ENCODE data around the gene DEXI. TPM values are rescaled to one million over a fixed set of nuclear protein-coding genes. Genes with fewer than 3 reads are reported as not detected.
"Not testable (repeated sequence)": the region's sequence is repeated elsewhere in the genome, so short reads cannot be mapped to it uniquely, and the experiment has no call there.

The DEXI gene
- total and polyA plus RNA-seq, 8 donors, result 12.0 to 22.6 (median 16.8) TPM

DNA sequence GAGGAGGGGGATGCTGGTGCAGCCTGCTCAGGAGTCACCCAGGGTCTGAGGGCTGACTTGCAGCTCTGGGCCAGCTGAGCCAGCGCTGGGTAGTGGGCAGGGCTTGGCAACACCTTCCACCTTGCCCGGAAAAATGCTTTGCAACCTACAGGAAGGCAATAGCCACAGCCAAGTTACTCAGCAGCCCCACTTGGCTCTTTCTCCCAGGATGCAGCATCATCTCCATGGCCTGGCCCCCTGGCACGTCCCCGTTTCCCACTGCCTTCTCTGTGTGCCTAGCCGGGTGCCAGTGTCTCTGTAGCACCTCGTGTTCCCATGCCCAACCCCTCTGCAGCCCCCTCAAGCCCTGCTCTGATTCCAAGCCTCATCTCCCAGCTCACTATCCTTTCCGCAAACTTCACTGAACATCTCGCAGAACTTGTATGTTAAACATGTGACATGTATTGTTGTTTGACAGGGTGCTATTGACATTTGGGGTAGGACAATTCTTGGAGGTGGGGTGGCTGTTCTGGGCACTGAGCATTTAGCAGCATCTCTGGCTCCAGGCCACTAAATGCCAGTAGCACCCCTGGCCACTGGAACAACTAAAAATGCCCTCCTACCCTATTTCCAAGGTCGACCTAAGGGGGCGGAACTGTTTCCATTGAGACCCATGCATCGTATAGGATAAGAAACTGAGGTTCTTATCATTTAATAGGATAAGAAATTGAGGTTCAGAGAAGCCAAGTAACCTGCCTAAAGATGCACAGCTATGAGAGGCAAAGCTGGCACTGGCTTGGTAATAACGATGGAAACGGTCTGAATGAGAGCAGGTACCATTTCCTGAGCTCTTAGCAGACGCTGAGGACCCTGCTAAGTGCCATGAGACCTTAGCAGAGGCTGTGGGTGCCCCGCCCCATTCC, 12.2 kb downstream of the DEXI start:
- intact Hi-C loops (cut with DNase I), result loop anchor here in 2 of 3 donors (10.0 kb wide), 2 partner anchors 175 to 395 kb away; no protein-coding TSS in a partner anchor
- Histone ChIP-seq H3K36me3 (no peaks in the 10 kb centered on the region), H3K4me3 (no peak overlapping the region), H3K4me1 (peaks cover 0 to 14% (median 5%) of the 10 kb centered on the region in 3 donors), H3K9me3 (no peaks in the 10 kb centered on the region), H3K27ac (no peak overlapping the region), H3K27me3 (no peaks in the 10 kb centered on the region)
- 72 to 78% methylated on average over 15 of the region's 15 CpGs for WGBS, 2 donors
- no peak for FAIRE-seq
- TF ChIP-seq, protein P1, sequence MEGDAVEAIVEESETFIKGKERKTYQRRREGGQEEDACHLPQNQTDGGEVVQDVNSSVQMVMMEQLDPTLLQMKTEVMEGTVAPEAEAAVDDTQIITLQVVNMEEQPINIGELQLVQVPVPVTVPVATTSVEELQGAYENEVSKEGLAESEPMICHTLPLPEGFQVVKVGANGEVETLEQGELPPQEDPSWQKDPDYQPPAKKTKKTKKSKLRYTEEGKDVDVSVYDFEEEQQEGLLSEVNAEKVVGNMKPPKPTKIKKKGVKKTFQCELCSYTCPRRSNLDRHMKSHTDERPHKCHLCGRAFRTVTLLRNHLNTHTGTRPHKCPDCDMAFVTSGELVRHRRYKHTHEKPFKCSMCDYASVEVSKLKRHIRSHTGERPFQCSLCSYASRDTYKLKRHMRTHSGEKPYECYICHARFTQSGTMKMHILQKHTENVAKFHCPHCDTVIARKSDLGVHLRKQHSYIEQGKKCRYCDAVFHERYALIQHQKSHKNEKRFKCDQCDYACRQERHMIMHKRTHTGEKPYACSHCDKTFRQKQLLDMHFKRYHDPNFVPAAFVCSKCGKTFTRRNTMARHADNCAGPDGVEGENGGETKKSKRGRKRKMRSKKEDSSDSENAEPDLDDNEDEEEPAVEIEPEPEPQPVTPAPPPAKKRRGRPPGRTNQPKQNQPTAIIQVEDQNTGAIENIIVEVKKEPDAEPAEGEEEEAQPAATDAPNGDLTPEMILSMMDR (IDR thresholded peaks at IDR 0.05), result no peak
- peak in 3 of 4 donors; percentile 60 to 78 (median 70) for ATAC-seq
- no peak for DNase-seq

- DNase-seq, H3K27ac ChIP-seq, H3K9me3 ChIP-seq, ATAC-seq, FAIRE-seq, H3K27me3 ChIP-seq, H3K36me3 ChIP-seq, H3K4me3 ChIP-seq: not testable (repeated sequence)
- H3K4me1 ChIP-seq, result peaks cover 0 to 12% (median 3%) of the 10 kb centered on the region in 3 donors
- intact Hi-C loops (cut with DNase I), result loop anchor here in 2 of 3 donors (10.0 kb wide), 2 partner anchors 174 to 394 kb away; no protein-coding TSS in a partner anchor
- 68 to 71% methylated on average over 12 of the region's 12 CpGs for WGBS, 2 donors
These were observed 13.2 kb downstream of the DEXI start for GRCh38 chr16:10929097-10929496.

- ATAC-seq, result no peak
These were observed 14.7 kb downstream of the DEXI start for GRCh38 chr16:10927497-10928112.

GRCh38 chr16:10926867-10927266, 15.4 kb downstream of the DEXI start:
- DNase-seq, result no peak
- H3K27me3 ChIP-seq, result no peaks in the 10 kb centered on the region
- peaks cover 0 to 14% (median 7%) of the 10 kb centered on the region in 3 donors for H3K4me1 ChIP-seq
- H3K4me3 ChIP-seq, result no peak overlapping the region
- WGBS, 2 donors, result 91 to 92% methylated on average over 5 of the region's 5 CpGs
- H3K27ac ChIP-seq, result no peak overlapping the region
- peaks cover 0 to 6% (median 0%) of the 10 kb centered on the region in 3 donors for H3K36me3 ChIP-seq
- intact Hi-C loops (cut with DNase I), result loop anchor here in 2 of 3 donors (10.0 kb wide), 2 partner anchors 172 to 392 kb away; no protein-coding TSS in a partner anchor
- TF ChIP-seq, protein P1 (IDR thresholded peaks at IDR 0.05), result no peak
- no peak for FAIRE-seq
- no peaks in the 10 kb centered on the region for H3K9me3 ChIP-seq
- no peak for ATAC-seq

More at GRCh38 chr16:10927497-10928112, 14.7 kb downstream of the DEXI start:
- Histone ChIP-seq H3K27me3 (no peaks in the 10 kb centered on the region), H3K36me3 (peaks cover 0 to 6% (median 0%) of the 10 kb centered on the region in 3 donors), H3K4me1 (peaks cover 0 to 14% (median 7%) of the 10 kb centered on the region in 3 donors), H3K27ac (no peak overlapping the region), H3K4me3 (no peak overlapping the region), H3K9me3 (no peaks in the 10 kb centered on the region)
- intact Hi-C loops (cut with DNase I), result loop anchor here in 2 of 3 donors (10.0 kb wide), 2 partner anchors 173 to 393 kb away; no protein-coding TSS in a partner anchor
- TF ChIP-seq, protein P1 (IDR thresholded peaks at IDR 0.05), result no peak
- DNase-seq (no peak), FAIRE-seq (no peak)
- WGBS, 2 donors, result 94 to 96% methylated on average over 11 of the region's 11 CpGs

DNA sequence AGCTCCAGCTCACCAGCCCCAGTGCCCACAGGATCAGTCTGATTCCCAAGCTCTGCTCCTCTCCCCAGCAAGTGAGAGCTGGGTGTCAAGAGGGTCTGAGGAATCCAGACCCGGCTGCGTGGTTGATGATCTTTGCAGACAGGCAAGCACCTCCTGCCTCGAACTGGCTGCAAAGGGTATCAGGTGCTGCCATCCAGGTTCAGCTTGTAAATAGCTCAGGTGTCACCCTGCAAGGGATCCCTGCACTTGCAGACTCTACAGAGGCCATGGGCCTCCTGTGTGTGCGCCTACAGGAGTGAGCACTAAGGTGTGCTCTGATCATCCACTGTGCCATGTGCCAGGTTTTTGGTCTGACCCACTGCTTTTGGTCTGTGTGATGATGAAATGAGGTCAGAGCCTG, 16.2 kb downstream of the DEXI start:
- DNase-seq (no peak), ATAC-seq (no peak), FAIRE-seq (no peak)
- no peaks in the 10 kb centered on the region for H3K9me3 ChIP-seq
- H3K36me3 ChIP-seq, result peaks cover 0 to 6% (median 0%) of the 10 kb centered on the region in 3 donors
- no peak overlapping the region for H3K4me3 ChIP-seq
- peaks cover 0 to 14% (median 7%) of the 10 kb centered on the region in 3 donors for H3K4me1 ChIP-seq
- H3K27ac ChIP-seq, result no peak overlapping the region
- intact Hi-C loops (cut with DNase I), result loop anchor here in 2 of 3 donors (10.0 kb wide), 2 partner anchors 171 to 391 kb away; no protein-coding TSS in a partner anchor
- TF ChIP-seq, protein P1 (IDR thresholded peaks at IDR 0.05), result no peak
- no peaks in the 10 kb centered on the region for H3K27me3 ChIP-seq
- 73 to 85% methylated on average over 4 of the region's 4 CpGs for WGBS, 2 donors

DNA sequence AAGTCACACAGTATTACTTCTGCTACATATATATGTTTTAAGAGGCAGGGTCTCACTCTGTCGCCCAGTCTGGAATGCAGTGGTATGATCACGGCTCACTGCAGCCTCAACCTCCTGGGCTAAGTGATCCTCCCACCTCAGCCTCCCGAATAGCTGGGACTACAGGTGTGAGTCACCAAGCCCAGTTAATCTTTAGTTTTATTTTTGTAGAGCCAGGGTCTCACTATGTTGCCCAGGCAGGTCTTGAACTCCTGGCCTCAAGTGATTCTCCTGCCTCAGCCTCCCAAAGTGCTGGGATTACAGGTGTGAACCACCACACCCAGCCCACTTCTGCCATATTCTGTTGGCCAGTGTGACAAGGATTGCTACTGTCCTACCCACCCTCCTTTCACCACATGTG, 17.0 kb downstream of the DEXI start:
- not testable (repeated sequence) for H3K36me3 ChIP-seq, H3K27me3 ChIP-seq, FAIRE-seq, DNase-seq, ATAC-seq, H3K4me3 ChIP-seq, H3K27ac ChIP-seq, H3K9me3 ChIP-seq
- H3K4me1 ChIP-seq, result peaks cover 0 to 11% (median 7%) of the 10 kb centered on the region in 3 donors
- intact Hi-C loops (cut with DNase I), result loop anchor here in 2 of 3 donors (10.0 kb wide), 2 partner anchors 170 to 390 kb away; no protein-coding TSS in a partner anchor
- 96 to 100% methylated on average over 3 of the region's 3 CpGs for WGBS, 2 donors
